ENCODE results near the gene ARHGEF7. TPM values are rescaled to one million over a fixed set of nuclear protein-coding genes. Genes with fewer than 3 reads are reported as not detected.

ARHGEF7 gene
- total RNA-seq, 1 experiment from 2014 or later = 46.2 TPM

DNA sequence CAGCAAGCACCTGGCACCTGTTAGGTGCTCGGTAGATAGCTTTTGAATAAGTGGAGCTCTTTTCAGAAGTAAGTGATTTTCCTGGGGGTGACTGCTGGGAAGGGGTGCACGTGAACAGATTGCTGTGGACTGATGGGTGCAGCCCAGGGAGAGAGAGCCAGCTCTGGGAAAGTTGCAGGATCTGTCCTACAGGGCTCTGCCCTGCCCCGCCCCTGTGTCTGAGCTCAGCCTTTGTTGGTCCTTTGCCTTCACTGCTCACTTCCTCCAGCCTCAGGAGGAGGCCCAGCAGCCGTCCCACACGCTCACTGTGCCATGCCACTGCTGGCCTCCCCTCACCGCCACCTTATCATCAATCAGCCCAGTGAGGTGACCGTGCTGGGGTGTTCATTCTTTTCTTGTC is 171.6 kb downstream of the ARHGEF7 start:
- Histone ChIP-seq H3K27me3 (ENCODE audit: insufficient read depth, low read length) (no peaks in the 10 kb centered on the region), H3K27ac (ENCODE audit: low read depth, low read length) (no peak overlapping the region), H3K4me2 (ENCODE audit: low read length) (no peak overlapping the region), H3K9me2 (ENCODE audit: insufficient read depth) (no peaks in the 10 kb centered on the region), H3K4me3 (replicated peaks in 1 of 2; ENCODE audit: low read depth in 1 of 2, low read length in 2 of 2) (no peak overlapping the region), H3K4me1 (ENCODE audit: control insufficient read depth in 1 of 2, insufficient read depth in 2 of 2, low read length in 2 of 2) (no peaks in the 10 kb centered on the region), H3K9ac (ENCODE audit: low read length) (no peak overlapping the region), H2AFZ (ENCODE audit: low read depth, low read length, poor library complexity, severe bottlenecking) (no peak overlapping the region), H4K20me1 (ENCODE audit: insufficient read depth) (no peaks in the 10 kb centered on the region), H3K79me2 (ENCODE audit: insufficient read depth, low read length) (no peaks in the 10 kb centered on the region; the same call in 1 of the 2 replicates), H3K36me3 (ENCODE audit: control insufficient read depth in 1 of 2, insufficient read depth in 2 of 2, low read length in 2 of 2) (peaks cover 14 to 21% of the 10 kb centered on the region in 2 experiments), H3K9me3 (ENCODE audit: control insufficient read depth in 1 of 2, insufficient read depth in 1 of 2, low read depth in 1 of 2, low read length in 2 of 2) (no peaks in the 10 kb centered on the region)
- POLR2A ChIA-PET = no interaction called here
- CTCF ChIA-PET = no interaction called here
- ATAC-seq (no peak), DNase-seq (ENCODE audit: low read depth, low spot score) (no peak)
- intact Hi-C loops (cut with micrococcal nuclease) = no loop called here
- RAD21 ChIA-PET (ENCODE audit: low non-redundant PET in 1 of 2, low total read pairs in 2 of 2, uncharacterized antibody in 2 of 2, unreplicated experiment in 2 of 2) = no interaction called here
- TF ChIP-seq, protein P1, sequence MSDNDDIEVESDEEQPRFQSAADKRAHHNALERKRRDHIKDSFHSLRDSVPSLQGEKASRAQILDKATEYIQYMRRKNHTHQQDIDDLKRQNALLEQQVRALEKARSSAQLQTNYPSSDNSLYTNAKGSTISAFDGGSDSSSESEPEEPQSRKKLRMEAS (IDR thresholded peaks at IDR 0.05) = no peak
- no peak for TF ChIP-seq FOSL1 (IDR thresholded peaks at IDR 0.05; ENCODE audit: low read depth)
- no peak for TF ChIP-seq SP1 (IDR thresholded peaks at IDR 0.05; ENCODE audit: low read depth)
- TF ChIP-seq POLR2AphosphoS5 (IDR thresholded peaks at IDR 0.05; ENCODE audit: low read depth, low read length) = no peak
- TF ChIP-seq POLR2A (IDR thresholded peaks at IDR 0.05; ENCODE audit: borderline replicate concordance, extremely low read depth, insufficient read depth, insufficient read length) = no peak
- no peak for TF ChIP-seq TCF7L2 (IDR thresholded peaks at IDR 0.05; ENCODE audit: borderline replicate concordance, extremely low read depth, insufficient read depth, insufficient read length)
- TF ChIP-seq CTCF (IDR thresholded peaks at IDR 0.05 in 2 of 3, conservative IDR thresholded peaks at IDR 0.05 in 1 of 3; ENCODE audit: borderline replicate concordance in 1 of 3, insufficient read depth in 1 of 3, low read depth in 2 of 3, low read length in 2 of 3) = no peak
- no peak for TF ChIP-seq SRF (IDR thresholded peaks at IDR 0.05; ENCODE audit: low read depth)
- no peak for TF ChIP-seq YY1 (IDR thresholded peaks at IDR 0.05; ENCODE audit: extremely low read depth, insufficient replicate concordance, low read depth, low read length)
- TF ChIP-seq ZNF274 (IDR thresholded peaks at IDR 0.05; ENCODE audit: low read depth, low read length) = no peak
- no peak for TF ChIP-seq EZH2 (IDR thresholded peaks at IDR 0.05)
- TF ChIP-seq EGR1 (IDR thresholded peaks at IDR 0.05; ENCODE audit: low read depth) = no peak
- no peak for TF ChIP-seq ZFX (IDR thresholded peaks at IDR 0.05)
- TF ChIP-seq JUND (IDR thresholded peaks at IDR 0.05) = no peak
- TF ChIP-seq RAD21 (IDR thresholded peaks at IDR 0.05; ENCODE audit: low read depth) = no peak
- TF ChIP-seq CBX3 (IDR thresholded peaks at IDR 0.05; ENCODE audit: low read depth) = no peak
- BruUV-seq (replicated peaks) = no TSS peak
